Activated T-helper 9 cell treated with anti-CD3 and anti-CD28 coated beads, Interleukin-2, amount 50 U/mL, for 16 hours (primary cell): ENCODE results near the gene CCBE1.
"Not testable (repeated sequence)": the region's sequence is repeated elsewhere in the genome, so short reads cannot be mapped to it uniquely, and the experiment has no call there.

ENCODE experiments used
- DNase-seq: peaks from one replicate; pipeline ENCODE4 v3.0.0-alpha.2; 2020; ENCODE audit warnings: low read depth

Gene CCBE1

DNA sequence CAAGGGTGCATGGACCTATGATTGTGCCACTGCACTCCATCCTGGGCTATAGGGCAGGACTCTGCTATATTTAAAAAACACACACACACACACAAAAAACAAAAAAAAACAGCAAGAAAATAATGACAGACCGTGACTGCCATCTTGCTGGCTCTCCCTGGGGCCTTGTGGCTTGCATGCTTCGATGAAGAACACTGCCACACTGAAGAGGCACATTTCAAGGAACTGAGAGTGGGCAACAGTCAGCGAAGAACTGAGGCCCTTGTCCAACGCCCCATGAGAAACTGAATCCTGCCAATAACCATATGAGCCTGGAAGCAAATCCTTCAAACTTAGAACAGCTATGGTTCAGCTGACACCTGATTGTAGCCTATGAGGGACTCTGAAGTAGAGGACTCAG lies 158.1 kb downstream of the CCBE1 start:
- no peak for DNase-seq

DNA sequence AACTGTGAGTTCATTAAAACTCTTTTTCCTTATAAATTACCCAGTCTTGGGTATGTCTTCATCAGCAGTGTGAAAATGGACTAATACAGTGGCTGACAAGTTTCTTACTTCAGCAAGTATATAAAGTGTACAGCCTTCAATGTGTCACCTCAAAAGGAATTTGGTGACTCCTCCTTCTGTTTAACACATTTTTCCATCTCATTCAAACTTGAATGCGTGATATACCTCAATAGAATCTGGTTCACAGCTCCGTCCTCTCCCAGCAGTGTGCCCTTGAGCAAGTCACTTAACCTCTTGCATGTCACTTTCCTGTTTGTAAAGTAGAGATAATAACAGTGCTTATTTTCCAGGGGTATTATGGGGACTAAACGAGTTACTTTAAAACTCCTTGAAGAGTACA lies 159.6 kb downstream of the CCBE1 start:
- no peak for DNase-seq

DNA sequence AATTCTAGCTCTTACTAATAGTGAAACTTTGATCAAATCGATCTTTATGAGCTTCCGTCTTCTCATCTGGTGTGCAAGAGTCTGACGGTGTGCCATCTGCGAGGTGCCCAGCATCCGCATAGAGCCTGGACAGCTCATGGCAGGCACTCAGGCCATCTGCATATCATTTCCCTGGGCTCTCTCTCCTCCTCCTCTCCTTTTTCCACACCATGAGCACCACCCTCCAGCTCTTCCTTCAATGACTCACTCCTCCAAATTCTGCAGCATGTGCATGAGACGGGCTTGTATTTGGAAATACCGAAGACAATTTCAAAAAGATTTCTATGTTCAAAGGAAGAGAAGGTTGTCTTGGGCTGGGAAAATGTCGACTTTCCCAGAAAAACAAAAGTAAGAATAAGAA lies 161.1 kb downstream of the CCBE1 start:
- DNase-seq = no peak

DNA sequence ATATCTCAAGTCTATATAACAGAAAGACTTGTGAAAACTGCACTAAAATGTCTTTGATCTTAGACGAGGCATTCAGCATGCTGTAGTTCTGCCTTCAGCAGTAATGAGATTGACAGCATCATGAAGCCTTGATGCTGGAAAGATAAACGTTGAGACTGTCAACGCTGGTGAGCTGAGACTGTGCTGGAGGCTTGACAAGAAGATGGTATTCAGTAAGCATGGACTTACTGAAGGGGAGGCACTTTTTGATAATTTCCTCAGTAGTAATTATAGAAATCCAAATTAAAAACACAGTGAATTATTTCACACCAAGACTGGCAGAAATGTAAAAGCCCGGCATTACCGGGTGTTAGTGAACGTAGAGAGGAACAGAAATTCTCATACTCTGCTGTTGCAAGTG lies 162.2 kb downstream of the CCBE1 start:
- no peak for DNase-seq

DNA sequence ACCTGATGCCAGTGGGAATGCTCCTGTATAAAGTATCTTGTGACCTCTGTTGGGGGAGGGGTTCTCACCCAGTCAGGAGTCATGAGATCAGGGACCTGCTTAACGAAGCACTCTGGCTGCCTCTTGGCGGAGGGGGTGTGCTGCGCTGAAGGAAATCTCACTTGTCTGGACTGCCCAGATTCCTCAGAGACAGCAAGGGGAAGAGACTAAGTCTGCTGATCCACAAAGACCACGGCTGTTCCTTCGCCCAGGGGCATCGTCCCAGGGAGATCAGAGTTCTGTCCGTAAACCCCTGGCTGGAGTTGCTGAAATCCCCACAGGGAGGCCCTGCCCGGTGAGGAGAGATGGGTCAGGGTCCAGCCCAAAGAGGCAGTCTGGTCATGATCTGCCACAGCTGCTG lies 168.4 kb downstream of the CCBE1 start:
- DNase-seq = no peak

DNA sequence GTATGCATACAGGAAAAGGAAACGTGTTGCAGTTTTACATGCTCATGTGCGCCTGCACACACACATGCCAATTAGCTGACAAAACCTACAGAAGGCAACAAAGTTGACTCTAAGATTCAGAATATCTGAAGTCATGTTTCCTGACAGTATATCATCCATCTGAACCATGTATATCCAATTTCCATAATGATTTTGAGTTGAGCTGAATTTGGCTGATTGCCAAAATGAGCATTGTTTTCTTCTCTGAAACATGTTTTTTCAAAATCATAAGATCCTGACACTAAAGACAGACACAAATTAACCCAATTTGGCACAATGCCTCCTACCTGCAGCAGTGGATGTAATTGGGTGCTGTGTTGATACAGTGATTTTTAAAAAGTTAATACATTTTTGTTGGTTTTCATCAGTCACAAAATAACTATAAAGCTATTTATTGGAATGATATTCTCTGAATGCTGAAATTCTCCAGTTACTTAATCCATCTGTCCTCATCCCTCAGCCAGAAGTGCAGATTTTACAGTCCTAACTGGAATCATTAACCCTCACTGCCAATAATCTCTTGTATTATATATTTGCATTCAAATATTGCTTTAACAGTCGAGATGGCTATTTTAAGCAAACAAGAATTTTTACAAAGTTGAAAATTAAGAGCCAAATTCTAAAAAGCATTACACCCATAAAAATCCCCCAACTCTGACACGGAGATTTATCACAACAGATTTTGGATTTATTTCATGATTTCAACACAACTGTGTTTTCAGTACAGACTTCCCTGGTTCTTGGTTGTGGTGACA lies 176.5 kb downstream of the CCBE1 start:
- no peak for DNase-seq

DNA sequence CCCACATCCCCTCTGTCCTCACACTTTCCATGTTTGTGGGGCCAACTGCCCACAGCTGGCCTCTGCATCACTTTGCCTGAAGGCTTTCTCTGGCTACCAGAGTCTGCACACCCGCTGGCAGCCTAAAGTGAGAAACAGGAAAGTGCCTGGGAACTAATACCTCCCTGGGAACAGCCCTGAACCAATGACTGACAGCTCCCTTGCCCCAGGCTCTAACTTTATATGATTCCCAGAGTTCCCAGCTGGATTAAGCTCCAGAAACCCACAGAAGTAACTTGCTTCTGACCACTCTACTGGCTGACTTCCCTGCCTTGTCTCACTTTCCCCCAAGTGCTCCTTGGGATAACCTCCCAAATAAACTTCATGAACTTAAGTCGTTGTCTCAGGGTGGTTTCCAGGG lies 178.5 kb downstream of the CCBE1 start:
- DNase-seq = no peak

DNA sequence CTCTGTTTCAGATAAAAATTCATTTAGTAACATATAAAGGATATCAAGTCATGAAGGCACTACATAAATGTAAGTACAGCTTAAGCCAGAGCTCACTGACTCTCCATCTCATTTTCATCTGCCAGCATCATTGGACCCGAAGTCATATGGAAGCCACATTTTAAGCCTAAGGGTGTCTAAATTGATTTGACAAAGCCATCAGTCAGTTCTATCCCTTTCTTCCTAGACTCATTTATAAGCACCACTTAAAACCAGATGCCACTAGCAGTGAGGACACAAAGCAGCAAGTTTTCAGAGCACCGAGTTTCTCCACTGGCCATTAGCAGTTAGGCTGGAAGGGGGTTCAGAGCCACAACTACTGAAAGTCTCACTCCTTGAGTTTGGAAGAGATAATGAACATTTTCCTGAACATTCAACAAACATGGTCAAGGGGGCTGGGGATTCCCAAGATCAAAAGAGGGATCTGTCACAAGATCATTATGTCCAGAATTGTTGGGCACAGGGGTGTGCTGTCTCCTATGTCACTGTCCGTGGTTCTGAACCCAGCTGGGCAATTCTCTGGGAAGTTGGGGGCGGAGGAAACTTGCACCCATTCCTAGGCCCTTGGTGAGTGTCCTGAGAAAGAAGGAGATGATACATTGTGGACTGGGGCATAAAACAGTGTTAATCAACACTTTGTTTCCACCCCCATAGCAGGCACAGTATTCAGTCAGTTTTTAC lies 179.6 kb downstream of the CCBE1 start:
- no peak for DNase-seq

DNA sequence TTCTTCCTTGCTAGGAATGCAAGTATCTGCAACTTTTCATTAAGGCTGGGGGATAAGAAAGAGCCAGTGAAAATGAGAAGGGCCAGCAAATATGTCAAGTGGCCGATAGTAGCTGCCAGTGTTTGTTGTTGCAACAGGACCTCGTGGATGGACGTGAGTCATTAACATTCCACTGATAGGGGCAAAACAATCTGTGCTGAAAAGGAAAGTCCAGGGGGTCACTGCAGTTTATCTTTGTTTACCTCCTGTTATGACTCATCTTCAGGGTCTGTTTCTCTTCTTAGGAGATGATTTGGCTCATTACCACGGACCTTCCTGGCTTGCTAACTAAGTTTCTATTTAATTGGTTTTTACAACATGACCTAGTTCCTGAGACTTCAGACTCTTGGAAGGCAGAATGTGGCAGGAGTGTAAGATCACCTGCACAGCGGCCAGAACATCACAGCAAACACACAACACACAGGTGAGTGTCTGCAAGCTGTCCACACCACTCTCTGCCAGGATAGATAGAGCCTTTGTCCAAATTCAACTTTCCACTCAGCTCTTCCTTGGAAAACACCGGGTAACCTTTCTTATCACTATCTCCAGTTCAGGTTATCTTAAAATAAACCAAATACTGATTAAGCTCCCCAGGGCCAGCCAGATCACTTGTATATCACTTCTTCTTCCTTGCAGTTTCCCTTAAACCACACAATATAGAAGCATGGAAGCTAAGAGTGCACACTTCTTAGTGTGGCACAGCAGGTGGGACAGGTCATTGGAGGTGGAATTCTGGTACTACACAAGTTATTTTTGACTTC lies 180.7 kb downstream of the CCBE1 start:
- DNase-seq = no peak

DNA sequence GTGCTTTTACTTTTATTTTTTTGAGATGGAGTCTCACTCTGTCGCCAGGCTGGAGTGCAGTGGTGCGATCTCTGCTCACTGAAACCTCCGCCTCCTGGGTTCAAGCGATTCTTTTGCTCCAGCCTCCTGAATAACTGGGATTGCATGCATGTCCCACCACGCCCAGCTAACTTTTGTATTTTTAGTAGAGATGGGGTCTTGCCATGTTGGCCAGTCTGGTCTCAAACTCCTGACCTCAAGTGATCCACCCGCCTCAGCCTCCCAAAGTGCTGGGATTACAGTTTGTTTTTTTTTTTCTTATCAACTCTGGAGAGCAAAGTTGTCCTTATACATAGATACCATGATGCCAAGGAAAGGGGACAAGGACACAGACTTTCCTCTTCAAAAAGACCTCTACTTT lies 181.3 kb downstream of the CCBE1 start:
- not testable (repeated sequence) for DNase-seq

DNA sequence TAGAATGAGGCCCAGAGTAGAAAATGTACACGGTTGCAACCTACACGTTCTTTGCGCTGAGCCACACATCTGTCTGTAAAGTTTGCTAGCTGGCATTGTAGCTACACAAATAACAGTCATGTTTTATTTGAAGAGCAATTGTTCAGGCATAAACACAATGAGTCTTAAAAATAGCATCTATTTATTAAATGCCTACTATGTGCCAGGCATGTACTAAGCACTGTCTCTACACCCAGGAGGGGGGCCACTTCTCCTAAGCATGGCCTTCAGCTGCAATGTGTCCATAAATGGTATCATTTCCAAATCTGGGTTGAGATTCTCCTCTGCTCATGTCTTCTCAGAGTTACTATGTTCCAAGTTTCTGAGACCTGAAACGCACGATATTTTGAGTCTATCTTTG lies 182.1 kb downstream of the CCBE1 start:
- no peak for DNase-seq

DNA sequence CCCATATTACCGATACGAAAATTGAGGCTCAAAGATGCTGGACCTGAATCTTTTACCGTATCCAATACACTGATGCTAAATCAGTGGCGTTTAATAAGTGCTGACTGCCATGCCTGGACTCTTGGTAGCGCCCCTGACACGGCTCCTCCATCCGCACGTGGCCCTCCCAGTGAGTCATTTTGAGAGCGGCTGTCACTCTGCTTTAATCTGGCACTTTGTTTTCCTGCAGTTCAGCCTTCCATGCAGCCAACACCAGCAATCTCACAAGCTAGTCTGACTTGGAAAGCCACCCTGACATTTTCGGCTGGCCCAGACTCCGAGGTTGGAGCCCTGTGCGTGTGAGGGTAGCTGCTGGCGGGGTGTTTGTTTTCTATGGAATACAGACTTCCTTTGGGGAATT lies 183.0 kb downstream of the CCBE1 start:
- DNase-seq = no peak

DNA sequence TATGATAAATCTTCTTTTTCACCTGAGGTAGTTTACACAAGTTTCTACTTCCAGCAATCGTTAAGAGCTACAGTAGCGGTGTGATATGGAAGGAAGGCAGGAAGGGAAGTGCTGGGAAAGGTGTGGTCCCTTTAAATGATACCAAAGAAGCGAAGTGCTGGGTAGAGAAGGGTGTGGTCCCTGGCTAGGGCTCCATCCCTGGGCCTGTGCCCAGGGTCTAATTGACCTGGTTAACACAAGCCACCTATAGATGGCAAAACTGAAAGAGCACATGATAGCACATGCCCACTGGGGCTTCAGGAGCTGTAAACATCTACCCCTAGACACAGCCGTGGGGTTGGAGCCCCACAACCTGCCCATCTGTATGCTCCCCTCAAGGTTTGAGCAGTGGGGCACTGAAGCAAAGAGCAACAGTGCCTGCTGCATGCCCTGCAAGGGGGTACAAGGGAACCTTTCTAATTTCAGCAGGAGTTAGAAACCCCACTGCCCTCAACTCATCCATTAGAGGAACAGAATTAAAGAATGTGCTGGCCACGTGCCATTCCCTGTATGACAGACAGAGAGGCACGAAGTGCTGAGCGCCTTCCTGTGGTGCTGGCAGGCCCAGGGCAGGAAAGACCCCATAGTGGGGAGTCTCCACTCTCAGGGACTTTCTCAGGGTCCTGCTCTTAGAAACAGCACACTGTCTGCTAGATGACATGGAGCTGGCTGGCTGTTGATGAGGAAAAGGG lies 185.0 kb downstream of the CCBE1 start:
- no peak for DNase-seq

DNA sequence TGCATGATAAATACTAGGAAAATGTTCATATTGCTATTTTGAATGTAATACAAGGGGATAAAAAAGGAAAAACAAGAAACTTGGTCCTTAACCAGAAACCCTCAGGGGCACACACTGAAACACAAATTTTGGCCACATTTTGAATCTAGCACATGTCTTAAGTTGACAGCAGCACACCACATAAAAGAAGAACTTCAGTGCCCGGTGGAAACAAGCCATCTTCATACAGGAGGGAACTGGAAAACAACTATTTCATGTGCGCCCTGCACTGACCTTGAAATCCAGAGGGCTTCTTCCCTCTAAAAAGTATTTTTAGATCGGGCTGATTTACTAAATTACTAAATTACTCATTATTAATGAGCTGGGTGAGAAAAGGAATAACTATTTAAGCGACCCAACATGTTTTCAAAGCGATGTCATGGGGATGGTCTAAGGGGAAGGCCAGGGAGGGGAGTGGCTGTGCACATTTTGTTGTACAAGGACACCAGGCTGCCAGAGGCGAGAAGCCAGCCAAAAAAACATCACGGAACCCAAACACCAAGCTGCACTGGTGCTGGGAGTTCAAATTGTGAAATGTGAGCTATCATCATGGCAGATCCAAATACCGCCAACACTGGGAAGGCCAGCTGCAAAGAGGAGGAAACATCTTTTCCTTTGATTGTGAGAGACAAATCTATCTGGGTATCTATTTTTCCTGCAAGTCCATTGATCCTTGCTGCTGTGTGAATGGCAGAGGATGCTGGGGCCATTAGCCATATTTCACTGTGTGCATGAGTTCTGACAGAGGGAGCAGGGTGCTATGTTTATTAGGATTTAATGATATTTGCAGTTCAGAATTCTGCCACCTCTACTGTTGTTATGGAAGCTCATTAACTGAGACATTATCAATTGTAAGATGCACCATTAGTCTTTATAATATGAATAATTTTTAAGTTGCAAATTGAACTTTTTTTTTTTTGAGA lies 187.5 kb downstream of the CCBE1 start:
- DNase-seq = no peak

DNA sequence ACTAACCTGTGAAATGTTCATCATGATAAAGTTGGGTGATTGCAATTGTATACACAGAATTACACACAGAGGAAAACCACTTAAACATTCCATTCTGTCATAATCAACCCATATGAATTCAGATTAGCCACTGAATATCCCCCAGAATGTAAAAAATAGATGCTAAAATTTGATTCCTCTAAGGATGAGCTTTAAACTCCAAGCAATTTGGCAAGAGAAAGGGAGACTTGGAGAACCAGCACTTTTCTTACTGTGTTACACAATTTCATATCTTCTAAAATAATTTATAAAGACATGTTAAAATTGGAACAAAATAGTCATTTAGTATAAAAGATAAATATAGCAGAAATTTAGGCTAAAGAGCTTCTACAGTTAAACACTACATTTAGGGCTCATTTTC lies 191.9 kb downstream of the CCBE1 start:
- DNase-seq = no peak

DNA sequence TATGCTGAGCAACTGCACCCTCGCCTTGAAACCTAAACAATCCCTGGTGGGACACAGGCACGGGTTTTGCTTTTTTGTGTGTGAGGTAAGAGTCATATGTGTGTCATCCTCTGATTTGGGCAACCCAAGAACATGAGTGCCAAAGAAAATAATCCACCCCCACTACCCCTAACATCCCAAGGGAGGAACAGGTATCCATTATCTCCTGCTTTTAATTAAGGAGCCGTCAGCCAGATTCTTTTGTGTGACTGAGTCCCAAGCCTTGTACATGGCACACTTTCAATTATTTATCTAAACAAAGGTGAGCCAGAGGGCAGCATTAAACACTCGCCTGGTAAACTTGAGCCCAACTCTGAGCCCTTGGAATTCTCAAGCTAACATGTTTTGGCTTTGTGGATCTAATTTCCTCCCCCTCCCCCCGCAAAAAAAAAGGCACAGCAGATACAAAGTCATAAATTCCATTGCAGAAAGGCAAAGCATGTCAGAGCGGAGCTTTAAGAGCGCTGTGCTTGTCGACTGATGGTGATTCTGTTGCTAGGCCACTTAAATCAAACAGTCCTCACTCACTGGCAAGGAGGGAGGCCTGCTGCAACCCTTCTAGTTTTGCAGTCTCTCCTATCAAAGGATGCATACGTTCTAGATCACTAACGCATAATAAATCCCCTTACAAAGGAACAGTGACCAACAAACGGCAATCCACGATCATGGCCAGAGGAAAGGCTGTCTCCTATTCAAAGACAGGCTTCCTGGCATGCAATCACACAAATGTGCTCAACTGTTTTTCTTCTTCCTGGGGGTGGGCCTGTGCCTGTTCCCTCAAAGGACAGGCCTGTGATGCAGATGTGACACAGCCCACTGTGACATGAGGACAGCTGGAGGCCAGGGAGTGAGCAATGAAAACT lies 194.7 kb downstream of the CCBE1 start:
- DNase-seq = no peak

DNA sequence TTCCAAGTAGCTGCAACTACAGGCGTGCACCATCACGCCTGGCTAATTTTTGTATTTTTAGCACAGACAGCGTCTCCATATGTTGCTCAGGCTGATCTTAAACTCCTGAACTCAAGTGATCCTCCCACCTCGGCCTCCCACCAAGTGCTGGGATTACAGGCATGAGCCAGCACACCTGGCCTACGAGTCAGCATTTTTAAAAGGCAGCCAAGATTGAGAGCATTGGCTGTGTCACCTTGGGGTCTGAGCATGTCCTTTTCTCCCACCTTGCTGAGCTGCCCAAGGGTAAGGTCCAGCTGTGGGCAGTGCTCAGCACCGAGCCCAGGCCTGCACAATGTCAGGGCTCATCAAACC lies 195.3 kb downstream of the CCBE1 start:
- DNase-seq = no peak

DNA sequence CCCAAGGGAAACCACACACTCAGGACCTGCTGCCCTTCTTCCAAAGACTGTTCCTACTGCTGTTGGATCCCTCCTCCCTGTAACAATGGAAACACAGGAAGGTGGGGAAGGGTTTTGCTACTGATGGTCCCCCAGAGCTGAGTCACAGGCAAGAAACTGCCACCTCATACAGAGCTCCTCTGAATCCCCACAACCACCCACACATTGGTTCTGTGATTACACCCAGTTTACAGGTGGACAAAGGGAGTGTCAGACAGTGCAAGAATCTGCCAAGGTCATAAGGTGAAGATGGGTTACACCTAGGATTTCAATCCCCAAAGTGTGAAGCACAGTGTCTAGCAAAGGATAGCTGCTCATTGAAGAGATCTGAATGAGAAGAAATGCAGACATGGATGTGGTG lies 196.5 kb downstream of the CCBE1 start:
- DNase-seq = no peak

DNA sequence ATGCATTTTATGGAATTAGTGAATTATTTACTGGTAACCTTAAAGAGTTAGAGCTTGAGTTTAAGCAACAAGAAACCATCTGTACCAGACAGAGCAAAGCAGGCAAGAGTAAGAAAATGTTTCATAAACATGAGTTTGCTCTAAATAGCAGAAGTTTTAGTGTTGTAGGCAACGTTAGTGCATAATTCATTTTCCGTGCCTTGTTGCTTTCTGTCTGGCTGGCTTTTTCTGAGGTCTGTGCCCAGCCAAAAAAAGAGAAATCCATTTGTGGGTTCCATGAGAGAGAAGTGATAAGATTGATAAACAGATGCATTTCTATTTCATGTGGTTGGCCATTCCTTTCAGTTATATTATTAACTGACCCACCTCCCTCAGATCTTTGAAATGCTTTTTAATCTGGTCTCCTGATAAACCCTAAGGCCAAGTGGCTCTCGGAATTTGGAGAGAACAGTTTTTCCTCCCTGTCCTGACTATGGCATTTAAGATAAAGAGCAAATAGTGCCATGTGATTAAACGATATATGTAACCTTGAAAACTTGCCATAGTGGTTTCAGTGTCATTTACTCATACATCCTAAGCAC lies 198.6 kb downstream of the CCBE1 start:
- no peak for DNase-seq
